Astrocyte of the spinal cord (primary cell): ENCODE results near the gene NHSL2.
A peak's percentile ranks its signal among the peaks of the same experiment; 100 is the strongest.

ENCODE experiments used
- DNase-seq: peaks from one replicate; pipeline ENCODE4 v3.0.0; 2011; ENCODE audit warnings: low read depth, low spot score
- H3K4me3 ChIP-seq: 2 replicates; pipeline ENCODE4 v1.5.1; 2011; ENCODE audit warnings: low read depth, mild to moderate bottlenecking, low read length, moderate library complexity
- CTCF ChIP-seq: IDR thresholded peaks from 2 replicates; pipeline ENCODE4 v1.5.1; 2012; ENCODE audit warnings: low read depth, mild to moderate bottlenecking, low read length, inconsistent platforms
- in situ Hi-C: cut with HindIII; loops from 2 replicates; pipeline ENCODE4 v1.10.0; 2017; ENCODE audit warnings: low sequenced_read_pairs

The NHSL2 gene

GRCh38 chrX:72114306-72114705, 203.7 kb downstream of the NHSL2 start:
- H3K4me3 ChIP-seq = no peak overlapping the region
- TF ChIP-seq CTCF = no peak
- DNase-seq = no peak
- in situ Hi-C loops = no loop called here

- no peak for TF ChIP-seq CTCF
- in situ Hi-C loops = no loop called here
- no peak overlapping the region for H3K4me3 ChIP-seq
- no peak for DNase-seq
Observed at GRCh38 chrX:72114807-72115206, 204.2 kb downstream of the NHSL2 start.

GRCh38 chrX:72115380-72115779, 204.7 kb downstream of the NHSL2 start:
- in situ Hi-C loops = no loop called here
- no peak for DNase-seq
- no peak overlapping the region for H3K4me3 ChIP-seq
- no peak for TF ChIP-seq CTCF

- in situ Hi-C loops = no loop called here
- DNase-seq = no peak
- H3K4me3 ChIP-seq = no peak overlapping the region
- no peak for TF ChIP-seq CTCF
Observed at GRCh38 chrX:72117636-72118210, 207.1 kb downstream of the NHSL2 start.

- H3K4me3 ChIP-seq = no peak overlapping the region
- DNase-seq = no peak
- TF ChIP-seq CTCF = no peak
- in situ Hi-C loops = no loop called here
Observed at GRCh38 chrX:72120837-72121236, 210.2 kb downstream of the NHSL2 start.

GRCh38 chrX:72121383-72121782, 210.7 kb downstream of the NHSL2 start:
- H3K4me3 ChIP-seq = no peak overlapping the region
- DNase-seq = peak; percentile 85
- no peak for TF ChIP-seq CTCF
- in situ Hi-C loops = no loop called here
